Measurements from ENCODE around the gene DDRGK1.

DDRGK1 gene

DNA sequence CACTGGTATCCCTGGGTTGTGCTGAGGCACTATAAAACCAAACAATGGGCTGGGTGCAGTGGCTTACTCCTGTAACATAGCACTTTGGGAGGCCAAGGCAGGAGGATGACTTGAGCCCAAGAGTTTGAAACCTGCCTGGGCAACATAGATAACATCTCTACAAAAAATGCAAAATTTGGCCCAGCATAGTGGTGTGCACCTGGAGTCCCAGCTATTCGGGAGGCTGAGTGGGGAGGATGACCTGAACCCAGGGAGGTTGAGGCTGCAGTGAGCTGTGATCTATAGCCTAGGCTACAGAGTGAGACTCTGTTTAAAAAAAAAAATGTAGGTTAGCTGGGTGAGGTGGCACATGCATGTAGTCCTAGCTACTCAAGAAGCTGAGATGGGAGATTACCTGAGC lies 42.2 kb upstream of the DDRGK1 start:
- no peaks in the 10 kb centered on the region for H4K20me1 ChIP-seq (ENCODE audit: low read depth, low read length)
- no peak overlapping the region for H3K27ac ChIP-seq (ENCODE audit: low read depth, low read length)
- no peaks in the 10 kb centered on the region for H3K9me2 ChIP-seq (replicated peaks; ENCODE audit: insufficient read depth, low read length)
- no peak overlapping the region for H3K4me3 ChIP-seq (ENCODE audit: insufficient read depth, low read length, poor library complexity, severe bottlenecking)
- no peak overlapping the region for H2AFZ ChIP-seq (ENCODE audit: low read depth, low read length, severe bottlenecking)
- TF ChIP-seq, protein P1, sequence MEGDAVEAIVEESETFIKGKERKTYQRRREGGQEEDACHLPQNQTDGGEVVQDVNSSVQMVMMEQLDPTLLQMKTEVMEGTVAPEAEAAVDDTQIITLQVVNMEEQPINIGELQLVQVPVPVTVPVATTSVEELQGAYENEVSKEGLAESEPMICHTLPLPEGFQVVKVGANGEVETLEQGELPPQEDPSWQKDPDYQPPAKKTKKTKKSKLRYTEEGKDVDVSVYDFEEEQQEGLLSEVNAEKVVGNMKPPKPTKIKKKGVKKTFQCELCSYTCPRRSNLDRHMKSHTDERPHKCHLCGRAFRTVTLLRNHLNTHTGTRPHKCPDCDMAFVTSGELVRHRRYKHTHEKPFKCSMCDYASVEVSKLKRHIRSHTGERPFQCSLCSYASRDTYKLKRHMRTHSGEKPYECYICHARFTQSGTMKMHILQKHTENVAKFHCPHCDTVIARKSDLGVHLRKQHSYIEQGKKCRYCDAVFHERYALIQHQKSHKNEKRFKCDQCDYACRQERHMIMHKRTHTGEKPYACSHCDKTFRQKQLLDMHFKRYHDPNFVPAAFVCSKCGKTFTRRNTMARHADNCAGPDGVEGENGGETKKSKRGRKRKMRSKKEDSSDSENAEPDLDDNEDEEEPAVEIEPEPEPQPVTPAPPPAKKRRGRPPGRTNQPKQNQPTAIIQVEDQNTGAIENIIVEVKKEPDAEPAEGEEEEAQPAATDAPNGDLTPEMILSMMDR (IDR thresholded peaks at IDR 0.05; ENCODE audit: insufficient read depth, low read length, poor library complexity, severe bottlenecking) = no peak
- TF ChIP-seq EZH2phosphoT487 (conservative IDR thresholded peaks at IDR 0.05; ENCODE audit: low read length) = no peak
- no peaks in the 10 kb centered on the region for H3K27me3 ChIP-seq (ENCODE audit: low read length)
- H3K4me2 ChIP-seq (ENCODE audit: low read depth, low read length, poor library complexity, severe bottlenecking) = no peak overlapping the region
- H3K9ac ChIP-seq (ENCODE audit: low read length) = no peak overlapping the region
- H3K79me2 ChIP-seq (ENCODE audit: insufficient read depth, low read length) = no peaks in the 10 kb centered on the region
- no peaks in the 10 kb centered on the region for H3K9me3 ChIP-seq (ENCODE audit: insufficient read depth, low read length)
- H3K36me3 ChIP-seq (ENCODE audit: low read length) = no peaks in the 10 kb centered on the region
- H3F3A ChIP-seq (ENCODE audit: insufficient read depth) = no peaks in the 10 kb centered on the region

DNA sequence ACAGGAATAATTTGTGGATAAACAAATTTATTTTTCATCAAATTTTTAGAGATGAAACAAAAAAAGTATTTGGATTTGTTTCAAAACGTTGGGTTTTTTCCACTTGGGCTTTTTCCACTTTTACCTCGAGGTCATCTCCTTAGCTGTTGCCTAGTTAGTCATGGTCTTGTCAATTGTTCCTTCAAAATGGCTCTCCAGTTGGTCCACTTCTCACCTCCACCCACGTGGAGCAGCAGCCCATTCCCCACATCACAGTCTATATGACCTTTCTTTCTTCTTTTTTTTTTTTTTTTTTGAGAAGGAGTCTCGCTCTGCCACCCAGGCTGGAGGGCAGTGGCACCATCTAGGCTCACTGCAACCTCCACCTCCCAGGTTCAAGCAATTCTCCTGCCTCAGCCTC lies 41.2 kb upstream of the DDRGK1 start:
- H3K9me3 ChIP-seq (ENCODE audit: insufficient read depth, low read length) = no peaks in the 10 kb centered on the region
- no peaks in the 10 kb centered on the region for H4K20me1 ChIP-seq (ENCODE audit: low read depth, low read length)
- no peaks in the 10 kb centered on the region for H3F3A ChIP-seq (ENCODE audit: insufficient read depth)
- no peak overlapping the region for H2AFZ ChIP-seq (ENCODE audit: low read depth, low read length, severe bottlenecking)
- H3K27ac ChIP-seq (ENCODE audit: low read depth, low read length) = no peak overlapping the region
- TF ChIP-seq EZH2phosphoT487 (conservative IDR thresholded peaks at IDR 0.05; ENCODE audit: low read length) = no peak
- TF ChIP-seq, protein P1 (IDR thresholded peaks at IDR 0.05; ENCODE audit: insufficient read depth, low read length, poor library complexity, severe bottlenecking) = no peak
- H3K4me2 ChIP-seq (ENCODE audit: low read depth, low read length, poor library complexity, severe bottlenecking) = no peak overlapping the region
- H3K27me3 ChIP-seq (ENCODE audit: low read length) = no peaks in the 10 kb centered on the region
- H3K36me3 ChIP-seq (ENCODE audit: low read length) = no peaks in the 10 kb centered on the region
- no peak overlapping the region for H3K4me3 ChIP-seq (ENCODE audit: insufficient read depth, low read length, poor library complexity, severe bottlenecking)
- no peak overlapping the region for H3K9ac ChIP-seq (ENCODE audit: low read length)
- no peaks in the 10 kb centered on the region for H3K79me2 ChIP-seq (ENCODE audit: insufficient read depth, low read length)
- no peaks in the 10 kb centered on the region for H3K9me2 ChIP-seq (replicated peaks; ENCODE audit: insufficient read depth, low read length)

DNA sequence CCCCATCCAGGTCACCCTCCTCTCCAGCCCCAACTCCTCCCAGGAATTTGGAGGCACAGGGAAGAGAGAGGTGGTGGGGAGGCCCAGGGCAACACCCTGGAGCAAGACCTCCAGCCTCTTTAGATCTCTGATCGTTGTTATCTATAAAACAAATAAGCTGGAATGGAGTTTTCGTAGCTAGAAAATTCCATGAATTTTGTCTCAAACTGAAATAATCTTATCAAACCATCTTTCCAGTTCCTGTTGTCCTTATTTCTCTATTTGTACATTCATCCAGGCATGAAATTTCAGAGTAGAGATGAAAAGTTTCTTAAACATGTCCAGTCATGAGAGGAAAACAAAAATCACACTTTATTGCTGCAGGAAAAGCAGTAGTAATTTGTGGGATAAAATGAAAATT lies 40.7 kb upstream of the DDRGK1 start:
- Histone ChIP-seq H3K4me2 (ENCODE audit: low read depth, low read length, poor library complexity, severe bottlenecking) (no peak overlapping the region), H3K9me2 (replicated peaks; ENCODE audit: insufficient read depth, low read length) (no peaks in the 10 kb centered on the region), H3K27me3 (ENCODE audit: low read length) (no peaks in the 10 kb centered on the region), H4K20me1 (ENCODE audit: low read depth, low read length) (no peaks in the 10 kb centered on the region), H3K9me3 (ENCODE audit: insufficient read depth, low read length) (no peaks in the 10 kb centered on the region), H3K27ac (ENCODE audit: low read depth, low read length) (no peak overlapping the region), H3K4me3 (ENCODE audit: insufficient read depth, low read length, poor library complexity, severe bottlenecking) (no peak overlapping the region), H3K9ac (ENCODE audit: low read length) (no peak overlapping the region), H3K79me2 (ENCODE audit: insufficient read depth, low read length) (no peaks in the 10 kb centered on the region), H3F3A (ENCODE audit: insufficient read depth) (no peaks in the 10 kb centered on the region), H3K36me3 (ENCODE audit: low read length) (no peaks in the 10 kb centered on the region), H2AFZ (ENCODE audit: low read depth, low read length, severe bottlenecking) (no peak overlapping the region)
- no peak for TF ChIP-seq EZH2phosphoT487 (conservative IDR thresholded peaks at IDR 0.05; ENCODE audit: low read length)
- TF ChIP-seq, protein P1 (IDR thresholded peaks at IDR 0.05; ENCODE audit: insufficient read depth, low read length, poor library complexity, severe bottlenecking) = no peak

Data from SU-DHL-6 (cell line).